GM19025 (cell line): ENCODE measurements around the gene CD4.

Experiments used
- ATAC-seq: cut with Tn5 transposase; IDR thresholded peaks from one replicate; pipeline ENCODE4 v1.9.1; 2021; ENCODE audit warnings: mild to moderate bottlenecking, low read depth, moderate library complexity; ENCODE audit not compliant: unreplicated experiment

CD4 gene

DNA sequence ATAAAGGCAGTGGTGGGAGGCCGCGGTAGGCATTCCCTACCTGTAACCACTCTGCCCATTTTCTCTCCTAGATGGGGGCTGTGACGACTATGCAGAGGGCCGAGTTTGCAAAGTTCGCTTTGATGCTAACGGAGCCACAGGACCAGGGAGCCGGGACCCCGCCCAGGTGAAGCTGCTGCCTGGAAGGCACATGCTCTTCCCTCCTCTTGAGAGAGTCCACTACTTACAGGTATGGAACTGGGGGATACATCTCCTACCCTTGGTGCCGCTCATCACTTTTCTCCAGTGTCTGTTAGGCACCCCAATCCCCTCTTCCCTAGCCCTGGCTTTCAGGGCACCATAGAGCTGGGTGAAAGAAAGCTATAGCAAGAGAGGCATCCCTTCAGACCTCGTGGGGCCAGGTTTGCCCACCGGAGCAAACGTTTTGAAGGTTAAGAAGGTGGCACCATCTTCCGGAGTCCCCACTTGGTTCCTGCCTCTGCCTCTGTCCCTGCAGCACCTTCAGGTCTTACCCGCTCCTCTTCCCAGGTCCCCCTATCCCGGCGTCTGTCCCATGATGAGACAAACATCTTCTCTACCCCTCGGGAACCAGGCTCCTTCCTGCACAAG lies 36.9 kb downstream of the CD4 start:
- ATAC-seq = no peak

DNA sequence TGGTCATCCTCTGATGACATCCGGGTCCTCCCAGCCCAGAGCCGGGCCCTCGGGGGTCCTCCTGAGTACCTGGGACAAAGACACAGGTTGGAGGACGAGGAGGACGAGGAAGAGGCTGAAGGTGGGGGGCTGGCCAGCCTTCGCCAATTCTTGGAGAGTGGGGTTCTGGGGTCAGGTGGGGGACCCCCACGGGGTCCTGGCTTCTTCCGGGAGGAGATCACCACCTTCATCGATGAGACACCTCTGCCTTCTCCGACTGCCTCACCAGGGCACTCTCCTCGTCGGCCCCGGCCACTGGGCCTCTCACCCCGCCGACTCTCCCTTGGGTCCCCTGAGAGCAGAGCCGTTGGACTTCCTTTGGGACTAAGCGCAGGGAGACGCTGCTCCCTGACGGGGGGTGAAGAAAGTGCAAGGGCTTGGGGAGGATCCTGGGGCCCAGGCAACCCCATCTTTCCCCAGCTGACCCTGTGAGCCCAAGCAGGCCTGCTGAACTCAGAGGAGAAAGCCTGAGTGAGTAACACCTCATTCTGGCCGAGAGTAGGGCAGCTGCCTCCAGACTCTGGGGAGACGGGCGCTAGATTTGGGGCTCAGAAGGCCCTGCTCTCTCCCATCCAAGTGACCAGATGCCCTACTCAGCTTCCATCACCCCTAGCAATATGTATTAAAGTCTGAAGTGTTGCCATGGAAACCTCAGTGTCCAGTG lies 37.6 kb downstream of the CD4 start:
- no peak for ATAC-seq

GRCh38 chr12:6827437-6827911 lies 38.1 kb downstream of the CD4 start:
- no peak for ATAC-seq

- no peak for ATAC-seq
Observed at GRCh38 chr12:6827982-6828780, 38.9 kb downstream of the CD4 start, which contains the start of gene P3H3. P3H3 (plus strand) TSS chr12:6828407; CDS start chr12:6828441, 34 bp downstream.

DNA sequence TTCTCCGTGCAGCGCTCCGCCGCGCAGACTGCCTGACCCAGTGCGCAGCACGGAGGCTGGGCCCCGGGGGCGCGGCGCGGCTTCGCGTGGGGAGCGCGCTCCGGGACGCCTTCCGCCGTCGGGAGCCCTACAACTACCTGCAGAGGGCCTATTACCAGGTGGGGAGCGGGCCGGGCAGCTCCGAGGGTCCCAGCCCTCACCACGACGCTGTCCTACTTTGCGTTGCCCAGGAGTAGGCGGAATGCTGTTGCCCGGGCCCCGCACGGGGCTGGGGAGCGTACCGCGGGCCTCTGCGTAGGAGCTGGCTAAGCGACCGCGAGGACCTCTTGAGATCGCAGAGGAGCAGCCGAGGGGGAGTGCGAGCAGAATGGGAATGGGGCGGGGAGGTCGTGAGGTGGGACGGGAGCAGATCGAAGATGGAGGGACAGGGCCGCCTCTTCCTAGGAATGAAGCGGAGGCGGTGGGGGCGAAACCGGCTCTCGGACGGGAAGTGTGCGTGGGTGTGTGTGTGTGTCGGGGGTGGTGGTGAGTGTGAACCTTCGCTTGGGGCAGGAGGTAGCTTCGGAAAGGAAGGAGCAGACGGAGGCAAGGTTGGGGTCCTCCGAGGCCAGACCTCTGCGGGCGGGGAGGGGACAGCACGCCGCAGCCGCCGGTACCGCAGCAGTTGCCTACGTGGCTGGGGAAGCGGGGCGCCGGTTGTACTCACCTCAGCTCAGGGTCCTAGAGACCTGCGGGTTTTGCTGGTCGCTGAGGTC lies 39.6 kb downstream of the CD4 start:
- ATAC-seq = no peak

GRCh38 chr12:6829536-6830220 lies 40.4 kb downstream of the CD4 start:
- ATAC-seq = no peak

GRCh38 chr12:6830286-6830890 lies 41.1 kb downstream of the CD4 start:
- ATAC-seq = no peak

- ATAC-seq = no peak
Observed at GRCh38 chr12:6830999-6831398, 41.7 kb downstream of the CD4 start.

- ATAC-seq = no peak
Observed at GRCh38 chr12:6831450-6831995, 42.2 kb downstream of the CD4 start.

DNA sequence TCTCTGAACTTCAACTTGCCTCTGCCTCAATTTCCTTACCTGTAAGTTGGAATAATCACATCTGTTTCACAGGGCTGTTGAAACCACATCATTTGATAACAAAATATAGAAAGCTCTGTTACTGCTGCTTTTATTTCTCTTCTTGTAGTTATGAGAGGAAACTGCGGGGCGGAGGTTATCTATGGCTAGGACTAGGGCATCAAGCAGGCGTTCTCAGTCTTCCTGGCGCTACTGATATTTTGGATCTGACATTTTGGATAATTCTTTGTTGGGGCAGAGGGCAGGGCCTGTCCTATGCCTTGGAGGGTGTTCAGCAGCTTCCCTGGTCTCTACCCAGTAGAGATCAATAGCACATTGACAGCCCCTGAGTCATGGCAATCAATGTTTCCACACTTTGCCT lies 42.8 kb downstream of the CD4 start:
- no peak for ATAC-seq

DNA sequence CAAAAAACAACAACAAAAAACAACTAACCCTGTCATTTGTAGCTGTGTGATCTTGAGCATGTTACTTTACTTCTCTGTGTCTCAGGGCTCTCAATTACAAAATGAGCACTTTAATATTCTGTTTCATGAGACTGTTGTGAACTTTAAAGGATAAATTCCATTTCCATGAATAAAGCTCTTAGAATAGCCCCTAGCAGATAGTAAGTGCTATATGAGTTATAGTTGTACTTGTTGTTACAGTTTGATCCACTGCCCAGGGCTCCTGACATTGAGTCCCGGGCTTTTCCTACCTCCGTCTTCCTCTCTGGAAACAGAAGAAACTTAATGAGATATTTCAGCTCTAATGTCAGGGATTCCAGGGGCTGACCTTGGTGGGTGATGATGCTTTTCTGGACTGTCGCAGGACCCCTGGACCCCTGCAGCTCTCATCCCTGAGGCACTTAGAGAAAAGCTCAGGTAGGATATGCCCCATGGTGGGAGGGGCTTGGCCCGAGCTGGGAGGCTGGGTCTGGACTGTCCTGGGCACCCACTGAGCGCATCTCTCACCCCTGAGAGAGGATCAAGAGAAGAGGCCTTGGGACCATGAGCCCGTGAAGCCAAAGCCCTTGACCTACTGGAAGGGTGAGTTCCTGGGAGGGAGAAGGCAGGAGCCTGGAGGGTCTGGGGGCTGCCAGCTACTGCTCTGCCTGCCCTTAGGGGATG lies 44.0 kb downstream of the CD4 start:
- ATAC-seq = no peak

DNA sequence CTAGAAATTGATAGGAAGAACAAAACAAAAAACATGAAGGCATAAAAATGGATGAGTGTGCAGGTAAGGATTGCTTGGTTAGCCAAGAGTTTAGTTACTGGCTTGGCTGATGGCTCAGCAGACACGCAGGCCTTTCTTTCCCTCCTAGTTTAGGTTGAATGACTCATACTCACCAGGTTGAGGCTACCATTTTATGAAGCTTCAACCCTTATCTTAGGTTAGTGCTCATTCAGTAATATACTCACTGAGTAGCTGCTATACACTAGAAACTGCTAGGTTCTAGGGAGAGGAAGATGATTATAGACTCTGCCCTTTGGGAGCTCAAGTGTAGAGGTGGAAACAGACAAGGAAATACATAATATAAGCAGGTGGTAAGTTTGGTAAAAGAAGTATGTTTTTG lies 44.9 kb downstream of the CD4 start:
- ATAC-seq = no peak

DNA sequence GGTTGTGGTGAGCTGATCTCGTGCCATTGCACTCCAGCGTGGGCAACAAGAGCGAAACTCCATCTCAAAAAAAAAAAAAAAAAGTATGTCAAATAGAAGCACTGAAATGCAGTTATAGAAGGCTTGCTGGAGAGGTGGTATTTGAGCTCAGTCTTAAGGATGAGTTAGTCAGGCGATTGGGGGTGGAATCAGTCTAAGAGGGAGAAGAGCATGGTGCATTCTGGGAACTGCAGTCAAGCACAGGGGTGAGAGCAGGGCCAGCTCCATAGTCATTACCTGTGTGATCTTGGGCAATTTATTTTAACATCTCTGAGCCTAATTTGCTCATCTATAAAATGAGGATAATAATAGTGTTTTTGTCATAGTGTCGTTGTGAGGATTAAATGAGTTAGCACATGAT lies 45.5 kb downstream of the CD4 start:
- no peak for ATAC-seq

- no peak for ATAC-seq
Observed at GRCh38 chr12:6836851-6837250, 47.5 kb downstream of the CD4 start.

- ATAC-seq = no peak
Observed at GRCh38 chr12:6837370-6838060, 48.2 kb downstream of the CD4 start.

DNA sequence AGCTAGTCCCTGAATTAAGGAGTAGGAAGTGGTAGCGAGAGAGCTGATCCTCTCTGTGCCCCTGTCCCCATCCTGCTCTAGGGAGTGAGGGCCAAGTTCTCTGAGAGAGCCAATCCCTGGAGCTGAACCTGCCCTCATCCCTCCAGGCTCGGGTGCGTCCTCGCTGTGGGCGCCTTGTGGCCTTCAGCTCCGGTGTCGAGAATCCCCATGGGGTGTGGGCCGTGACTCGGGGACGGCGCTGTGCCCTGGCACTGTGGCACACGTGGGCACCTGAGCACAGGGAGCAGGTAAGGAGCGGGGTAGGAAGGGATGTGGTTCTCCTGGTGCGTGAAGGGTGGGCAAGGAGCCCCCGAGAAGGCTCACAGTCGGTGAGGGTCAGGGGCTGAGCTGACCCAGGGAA lies 49.5 kb downstream of the CD4 start:
- ATAC-seq = no peak

- peak; percentile 82 for ATAC-seq
Observed at GRCh38 chr12:6839482-6840201, 50.3 kb downstream of the CD4 start.

- no peak for ATAC-seq
Observed at GRCh38 chr12:6840330-6840729, 51.0 kb downstream of the CD4 start.
